HG02981 (cell line): ENCODE data around the gene EIF3F.

Experiments used
- ATAC-seq: cut with Tn5 transposase; IDR thresholded peaks from one replicate; pipeline ENCODE4 v1.9.1; 2021; ENCODE audit warnings: mild to moderate bottlenecking, moderate library complexity; ENCODE audit not compliant: unreplicated experiment

EIF3F gene

DNA sequence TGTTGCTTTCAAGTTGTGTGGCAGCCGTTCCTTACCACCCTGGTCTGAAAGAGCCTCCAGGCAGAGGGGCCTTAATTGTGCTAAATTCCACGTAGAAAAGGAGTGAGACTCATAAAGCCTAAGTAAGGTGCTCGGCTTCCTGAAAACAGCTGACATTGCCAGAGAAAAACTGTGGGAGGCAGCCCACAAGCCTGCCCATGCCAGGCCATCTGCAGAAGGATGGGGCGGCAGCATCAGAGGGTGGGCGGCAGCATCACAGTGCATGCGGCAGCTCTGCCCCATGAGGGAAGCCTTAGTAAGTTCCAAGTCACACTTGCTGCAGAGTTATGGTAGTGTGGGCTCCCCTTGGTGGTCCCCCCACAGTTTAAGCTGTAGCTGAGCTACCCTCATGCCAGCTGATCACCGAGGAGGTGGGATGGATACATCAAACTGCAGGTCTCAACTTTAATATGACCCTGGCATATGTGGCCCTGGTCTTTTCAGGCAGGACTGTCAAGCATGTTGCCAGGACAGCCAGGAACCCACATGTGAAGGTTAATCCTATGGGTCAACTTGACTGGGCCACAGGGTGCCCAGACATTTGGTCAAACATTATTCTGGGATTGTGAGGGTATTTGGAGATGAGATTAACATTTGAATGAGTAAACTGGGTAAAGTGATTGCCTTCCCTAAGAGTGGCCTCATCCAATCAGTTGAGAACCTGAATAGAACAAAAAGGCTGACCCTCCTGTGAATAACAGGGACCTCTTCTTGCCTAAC is 3.1 kb upstream of the EIF3F start:
- ATAC-seq = no peak

DNA sequence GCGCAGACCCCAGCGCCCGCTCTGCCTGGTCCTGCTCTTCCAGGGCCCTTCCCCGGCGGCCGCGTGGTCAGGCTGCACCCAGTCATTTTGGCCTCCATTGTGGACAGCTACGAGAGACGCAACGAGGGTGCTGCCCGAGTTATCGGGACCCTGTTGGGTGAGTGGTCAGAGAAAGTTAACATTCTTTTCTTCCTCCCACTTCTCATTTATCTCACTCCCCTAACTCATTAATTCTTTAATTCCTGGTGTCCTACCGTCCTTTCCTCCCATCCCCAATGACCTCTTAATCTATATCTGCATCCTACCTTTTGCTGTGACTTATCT is 385 bp downstream of the EIF3F start:
- peak; percentile 0 for ATAC-seq

DNA sequence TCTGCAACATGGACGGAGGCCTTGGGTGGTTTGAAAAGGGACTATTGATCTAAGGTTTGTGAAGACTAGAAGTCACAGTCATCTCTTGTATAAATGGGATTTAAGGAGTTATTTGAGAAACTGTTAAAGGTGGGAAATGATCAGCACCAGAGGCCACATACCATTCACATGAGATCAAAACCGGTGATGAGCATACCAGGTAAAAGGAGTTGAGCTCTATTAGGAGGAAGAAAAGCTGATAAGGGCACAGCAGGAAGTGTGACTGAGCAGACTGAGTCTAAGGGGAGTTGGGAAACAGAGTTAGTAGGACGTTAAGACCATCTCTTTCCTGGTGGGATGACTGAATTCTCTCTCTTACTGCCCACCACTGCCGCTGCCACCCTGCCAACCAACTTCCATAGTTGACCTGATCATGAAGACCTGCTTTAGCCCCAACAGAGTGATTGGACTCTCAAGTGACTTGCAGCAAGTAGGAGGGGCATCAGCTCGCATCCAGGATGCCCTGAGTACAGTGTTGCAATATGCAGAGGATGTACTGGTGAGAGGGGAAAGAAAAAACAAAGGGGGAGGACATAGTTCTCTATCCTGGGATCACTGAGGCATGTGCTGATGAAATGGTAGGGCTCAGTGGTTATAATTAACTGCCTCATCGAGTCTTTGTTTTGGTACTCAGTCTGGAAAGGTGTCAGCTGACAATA is 7.6 kb downstream of the EIF3F start:
- ATAC-seq = no peak

DNA sequence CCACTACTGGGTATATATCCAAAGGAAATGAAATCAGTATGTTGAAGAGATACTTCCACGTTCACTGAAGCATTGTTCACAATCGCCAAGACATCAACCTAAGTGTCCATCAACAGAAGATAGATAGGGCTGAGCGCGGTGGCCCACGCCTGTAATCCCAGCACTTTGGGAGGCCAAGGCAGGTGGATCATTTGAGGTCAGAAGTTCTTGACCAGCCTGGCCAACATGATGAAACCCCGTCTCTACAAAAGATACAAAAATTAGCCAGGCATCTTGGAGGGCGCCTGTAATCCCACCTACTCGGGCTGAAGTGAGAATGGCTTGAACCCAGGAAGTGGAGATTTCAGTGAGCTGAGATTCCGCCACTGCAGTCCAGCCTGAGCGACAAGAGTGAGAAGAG is 12.7 kb downstream of the EIF3F start:
- ATAC-seq = no peak

DNA sequence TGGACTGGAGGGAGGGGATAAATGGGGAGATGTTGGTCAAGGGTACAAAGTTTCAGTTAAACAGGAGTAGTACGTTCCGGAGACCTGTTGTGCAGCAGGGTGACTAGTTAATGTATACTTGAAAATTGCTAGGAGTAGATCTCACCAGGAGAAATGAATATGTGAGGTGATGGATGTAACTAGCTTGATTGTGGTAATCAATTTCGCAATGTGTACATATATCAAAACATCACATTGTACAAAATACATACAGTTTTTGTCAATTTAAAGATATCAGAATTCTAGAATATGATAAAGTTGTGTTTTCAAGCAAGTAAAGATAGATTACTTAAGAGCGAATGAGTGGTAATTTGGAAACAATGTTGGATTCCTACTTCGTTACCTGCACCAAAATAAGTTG is 13.3 kb downstream of the EIF3F start:
- no peak for ATAC-seq

DNA sequence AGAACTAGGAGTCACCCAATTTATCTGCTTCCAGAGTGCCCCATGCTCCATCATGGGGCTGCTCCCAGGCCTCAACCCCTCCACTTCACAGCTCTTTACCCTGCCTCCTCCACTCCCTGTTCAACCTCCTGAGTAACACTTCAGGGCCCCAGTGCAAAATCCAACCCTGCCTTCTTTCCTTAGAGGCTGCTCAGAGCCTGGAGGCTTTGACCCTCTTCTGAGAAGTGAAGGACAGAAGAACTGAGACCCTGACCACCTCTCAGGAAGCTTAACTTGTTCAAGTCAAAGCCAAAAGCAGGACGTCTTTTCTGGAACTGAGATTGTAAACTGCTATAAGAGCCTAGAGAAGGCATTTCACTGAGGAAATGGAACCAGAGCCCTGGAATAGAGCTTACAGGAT is 15.5 kb downstream of the EIF3F start:
- ATAC-seq = no peak

DNA sequence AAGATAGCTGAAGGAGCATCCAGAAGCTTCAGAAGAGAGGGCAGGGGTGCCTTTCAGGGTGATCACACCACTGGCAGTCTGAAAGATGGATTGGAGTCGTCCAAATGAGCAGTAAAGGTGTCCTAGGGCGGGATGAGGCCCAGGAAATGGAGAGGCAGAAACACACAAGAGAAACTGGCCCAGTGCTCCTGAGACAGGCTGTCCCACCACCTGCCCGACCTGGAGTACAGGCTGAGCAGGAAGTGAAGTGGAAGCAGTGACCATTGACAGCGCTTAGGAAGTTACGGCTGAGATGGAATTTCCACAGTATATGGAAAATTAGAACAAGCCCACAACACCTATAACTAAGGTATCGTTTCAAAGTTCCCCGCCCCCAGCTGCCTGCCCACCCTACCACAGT is 16.1 kb downstream of the EIF3F start:
- ATAC-seq = no peak

DNA sequence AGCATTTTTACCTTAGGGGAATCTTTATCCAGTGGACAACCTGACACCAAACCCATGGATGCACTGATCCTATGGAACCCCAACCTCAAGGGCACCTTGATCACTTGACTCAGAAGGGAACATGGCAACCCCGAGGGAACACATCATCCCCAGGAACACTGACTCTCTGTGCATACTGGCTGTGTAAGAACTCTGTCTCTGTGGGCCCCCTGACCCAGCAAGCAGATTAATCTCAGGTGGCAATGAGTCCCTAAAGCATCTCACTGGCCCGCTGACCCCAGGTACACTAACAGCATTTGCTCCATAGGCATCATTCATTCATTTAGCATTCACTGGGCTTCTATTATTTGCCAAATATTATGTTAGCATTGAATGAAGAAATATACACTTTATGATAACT is 16.9 kb downstream of the EIF3F start:
- no peak for ATAC-seq

DNA sequence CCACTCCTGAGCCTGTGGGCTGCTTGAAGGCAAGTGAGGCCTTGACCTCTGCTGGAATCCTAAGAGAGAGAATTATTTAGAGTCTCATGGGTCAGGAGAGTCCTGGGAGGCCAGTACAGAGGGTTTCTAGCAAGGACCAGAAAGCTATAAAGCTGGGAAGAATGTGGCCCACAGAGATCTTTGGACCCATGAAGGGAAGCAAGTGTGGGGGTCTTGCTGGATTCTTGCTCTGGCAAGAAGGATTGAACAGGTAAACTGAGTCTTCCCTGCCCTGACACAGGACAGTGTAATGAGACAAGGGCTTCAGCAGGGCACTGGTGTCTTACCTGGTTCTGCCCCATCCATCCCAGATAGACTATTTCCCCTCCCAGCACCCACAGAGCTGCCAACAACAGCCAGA is 18.4 kb downstream of the EIF3F start:
- no peak for ATAC-seq

DNA sequence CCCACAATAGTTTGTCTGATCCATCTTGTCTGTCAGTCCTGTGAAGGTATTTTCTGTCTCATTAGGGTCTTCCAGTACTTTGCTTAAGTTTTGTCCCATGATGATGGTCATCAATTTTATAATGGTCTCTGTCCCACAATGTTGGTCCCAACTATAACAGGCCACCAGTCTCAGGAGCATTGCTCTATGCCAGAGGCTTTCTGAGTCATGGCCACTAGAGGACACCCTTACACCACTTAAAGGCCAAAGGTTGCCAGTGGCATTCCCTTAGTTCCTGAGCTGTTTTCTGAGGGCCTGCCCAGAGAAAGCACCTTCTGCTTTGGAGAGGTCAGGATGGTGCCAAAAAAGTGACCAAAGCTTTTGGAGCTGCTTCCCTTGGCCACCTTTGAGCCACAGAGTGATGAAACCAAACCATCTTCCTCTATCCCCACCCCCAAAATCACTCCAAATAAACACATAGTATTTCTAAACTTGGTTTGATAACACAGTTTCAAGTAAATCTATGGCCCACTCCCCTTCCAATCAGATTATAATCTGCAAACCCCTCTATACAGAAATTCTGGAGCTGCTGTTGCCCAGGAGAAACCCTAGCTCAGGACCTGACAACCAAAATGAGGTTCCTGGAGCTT is 19.3 kb downstream of the EIF3F start:
- ATAC-seq = peak; percentile 64

DNA sequence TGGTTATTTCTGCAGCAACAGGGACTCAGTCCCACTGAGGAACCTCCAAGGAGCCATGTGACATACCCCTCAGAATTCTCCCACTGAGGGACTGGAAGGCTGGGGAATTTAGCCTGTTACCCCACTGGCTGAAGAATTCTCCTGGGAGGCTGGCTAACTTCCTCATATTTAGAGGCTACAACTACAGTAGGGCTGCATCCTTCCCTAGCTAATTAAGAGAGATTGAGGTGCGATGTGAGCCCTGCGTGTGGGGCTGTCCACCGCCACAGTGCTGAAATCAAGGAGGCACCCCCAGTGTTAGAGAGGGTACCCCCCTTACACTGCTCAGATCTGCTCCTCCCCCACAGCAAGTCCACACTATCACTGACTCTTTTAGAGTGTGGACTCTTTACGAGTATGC is 21.1 kb downstream of the EIF3F start:
- ATAC-seq = no peak

DNA sequence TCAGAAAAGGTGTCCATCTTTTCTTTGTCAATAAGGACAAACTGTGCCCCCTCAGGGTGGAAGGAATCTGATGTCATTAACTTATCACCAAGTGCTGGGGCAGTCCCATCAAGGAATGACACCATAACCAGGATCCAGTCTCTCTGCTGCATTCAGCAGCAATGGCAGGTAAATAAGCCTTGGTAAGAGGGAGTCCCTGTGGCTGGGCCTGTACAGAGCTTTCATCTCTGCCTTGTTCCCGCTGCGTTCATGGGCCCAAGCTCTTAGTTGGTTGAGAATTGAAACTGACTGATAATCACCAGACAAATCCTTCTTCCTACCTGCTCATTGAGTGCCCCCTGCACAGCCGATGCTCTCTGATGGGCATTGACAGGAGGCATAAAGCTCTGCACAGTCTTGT is 22.7 kb downstream of the EIF3F start:
- ATAC-seq = no peak

DNA sequence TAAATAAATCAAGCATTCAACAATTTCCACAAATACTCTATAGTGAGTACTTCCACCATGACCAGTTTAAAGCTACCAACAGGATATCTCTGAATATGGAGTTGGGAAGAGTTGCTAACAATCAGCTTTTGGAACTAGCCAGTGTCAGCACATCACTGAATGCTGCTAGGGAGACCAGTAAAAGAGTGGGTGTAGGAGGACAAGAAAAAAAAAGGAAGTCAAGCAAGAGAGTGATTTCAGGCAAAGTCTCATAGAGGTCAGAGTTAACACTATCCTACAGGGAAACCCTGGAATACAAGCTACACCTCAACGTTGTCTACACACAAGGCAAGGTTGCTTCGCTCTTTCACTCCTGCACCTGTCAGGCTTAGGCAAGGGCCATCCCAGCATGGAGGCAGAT is 24.2 kb downstream of the EIF3F start:
- ATAC-seq = no peak

DNA sequence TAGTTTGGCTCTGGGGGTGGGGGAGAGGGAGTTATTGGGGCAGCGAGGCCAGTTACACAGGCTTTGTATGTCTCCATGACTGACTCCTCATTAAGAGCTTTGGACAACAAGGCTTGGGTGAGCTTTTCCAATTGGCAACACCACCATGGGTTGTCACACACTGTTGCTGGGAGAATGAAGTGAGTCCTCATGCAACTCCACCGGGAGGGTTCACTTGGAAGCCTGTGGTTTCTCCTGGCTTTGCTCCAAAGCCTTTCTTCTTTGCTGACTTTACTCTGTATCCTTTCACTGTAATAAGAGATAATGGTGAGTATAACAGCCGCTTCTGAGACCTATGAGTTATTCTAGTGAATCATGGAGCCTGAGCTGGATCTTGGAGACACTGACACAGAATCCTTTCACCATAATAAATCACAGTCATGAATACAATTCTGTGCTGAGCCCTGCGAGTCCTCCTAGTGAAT is 24.9 kb downstream of the EIF3F start:
- ATAC-seq = no peak

DNA sequence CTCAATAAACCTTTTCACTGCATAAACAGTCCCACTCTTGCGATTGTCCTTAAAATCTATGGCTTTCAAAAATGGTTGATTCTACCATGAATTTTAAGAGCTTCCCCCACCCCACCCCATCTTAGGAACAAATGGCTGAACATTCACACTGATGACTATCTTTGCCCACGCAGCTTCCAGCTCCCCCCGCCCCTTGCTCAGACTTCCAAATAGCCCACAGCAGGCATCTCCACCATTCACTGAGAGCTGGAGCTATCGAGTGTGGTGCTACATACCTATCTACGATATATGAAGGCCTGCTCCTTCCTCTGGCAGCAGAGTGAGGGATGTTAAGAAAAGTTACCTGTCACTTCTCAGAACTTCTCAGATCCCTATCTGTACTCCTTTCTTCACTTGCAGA is 26.7 kb downstream of the EIF3F start:
- no peak for ATAC-seq

DNA sequence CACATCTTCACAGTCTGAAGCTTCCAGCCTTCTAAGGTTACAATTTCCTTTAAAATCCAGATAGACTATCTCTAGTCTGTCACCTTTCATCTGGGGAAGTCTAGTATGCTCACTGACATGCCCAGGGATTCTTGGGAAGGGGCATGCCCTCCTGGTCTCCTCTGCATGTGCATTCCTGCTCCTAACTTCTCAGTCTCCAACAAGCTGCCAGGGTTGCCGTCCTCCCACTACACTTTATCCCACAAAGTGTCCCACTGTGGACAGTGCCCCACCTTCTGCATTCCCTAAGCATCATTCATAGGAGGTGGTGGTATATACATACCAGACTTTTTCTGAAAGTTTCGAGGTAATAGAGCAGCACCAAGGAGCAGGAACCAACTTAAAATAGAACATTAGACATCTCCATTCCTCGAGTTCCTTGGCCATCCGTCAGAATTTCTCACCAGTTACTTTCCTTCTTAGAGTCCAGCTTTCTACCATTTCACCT is 28.7 kb downstream of the EIF3F start:
- no peak for ATAC-seq

DNA sequence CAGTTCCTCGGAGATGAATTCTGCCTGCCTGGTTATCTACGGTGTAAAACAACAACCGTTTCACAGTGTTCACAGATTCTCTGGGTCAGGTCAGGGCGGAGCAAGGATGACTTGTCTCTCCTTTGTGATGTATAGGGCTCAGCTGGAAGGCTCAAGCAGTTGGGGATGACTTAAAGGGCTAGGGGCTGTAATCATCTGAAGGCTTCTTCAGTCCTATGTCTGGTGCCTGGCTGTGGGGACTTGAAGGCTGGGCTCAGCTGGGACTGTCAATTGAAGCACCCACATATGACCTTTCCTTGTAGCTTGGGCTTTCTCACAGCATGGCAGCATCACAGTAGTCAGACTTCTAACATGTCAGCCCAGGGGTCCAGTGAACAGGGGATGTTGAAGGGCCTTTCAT is 29.3 kb downstream of the EIF3F start:
- ATAC-seq = no peak

DNA sequence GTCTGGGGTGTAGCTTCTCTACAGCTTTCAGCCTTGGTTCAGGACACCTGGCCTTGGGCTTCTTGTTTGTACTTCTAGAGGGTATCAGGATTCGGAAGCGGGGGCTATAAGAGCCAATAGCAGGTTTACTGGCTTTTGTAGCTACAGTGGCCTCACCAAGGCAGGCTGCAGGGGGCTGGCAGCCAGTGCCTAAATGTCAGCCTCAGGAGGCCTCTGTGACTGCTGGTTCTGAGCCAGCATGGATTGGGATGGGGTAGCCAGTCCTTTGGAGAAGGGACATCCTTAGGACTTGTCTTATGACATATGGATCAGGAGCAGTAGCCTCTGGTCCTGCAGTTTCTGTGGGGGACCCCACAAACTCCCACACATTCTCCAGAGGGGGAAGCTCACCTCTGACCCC is 29.9 kb downstream of the EIF3F start:
- no peak for ATAC-seq

DNA sequence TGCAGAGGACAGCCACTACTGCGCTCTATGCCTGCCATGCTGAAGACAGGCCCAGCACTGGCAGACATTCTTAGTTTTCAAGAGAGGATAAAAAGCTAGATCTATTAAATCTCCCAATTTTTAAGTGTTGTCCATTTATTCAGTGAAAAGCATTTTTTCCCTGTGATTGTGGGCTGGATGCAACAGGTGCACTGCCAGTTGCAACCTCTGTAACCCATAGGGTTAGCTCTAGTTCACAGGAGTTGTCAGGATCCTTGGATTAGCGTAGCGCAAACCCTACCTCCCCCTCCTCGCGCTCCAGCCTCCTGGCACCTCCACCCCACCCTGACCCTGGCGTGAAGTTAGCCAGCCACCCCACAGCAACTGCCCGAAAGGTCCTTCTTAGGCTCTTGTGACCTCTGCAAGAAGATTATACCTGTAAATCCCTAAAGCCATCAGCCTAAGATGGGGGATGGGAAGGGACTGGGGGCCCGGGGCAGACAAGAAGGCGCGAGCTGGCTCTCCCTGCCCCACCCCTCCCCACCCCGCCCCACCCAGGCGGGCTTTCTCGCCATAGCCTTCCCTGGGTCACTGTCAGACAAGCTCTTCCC is 30.9 kb downstream of the EIF3F start:
- no peak for ATAC-seq

DNA sequence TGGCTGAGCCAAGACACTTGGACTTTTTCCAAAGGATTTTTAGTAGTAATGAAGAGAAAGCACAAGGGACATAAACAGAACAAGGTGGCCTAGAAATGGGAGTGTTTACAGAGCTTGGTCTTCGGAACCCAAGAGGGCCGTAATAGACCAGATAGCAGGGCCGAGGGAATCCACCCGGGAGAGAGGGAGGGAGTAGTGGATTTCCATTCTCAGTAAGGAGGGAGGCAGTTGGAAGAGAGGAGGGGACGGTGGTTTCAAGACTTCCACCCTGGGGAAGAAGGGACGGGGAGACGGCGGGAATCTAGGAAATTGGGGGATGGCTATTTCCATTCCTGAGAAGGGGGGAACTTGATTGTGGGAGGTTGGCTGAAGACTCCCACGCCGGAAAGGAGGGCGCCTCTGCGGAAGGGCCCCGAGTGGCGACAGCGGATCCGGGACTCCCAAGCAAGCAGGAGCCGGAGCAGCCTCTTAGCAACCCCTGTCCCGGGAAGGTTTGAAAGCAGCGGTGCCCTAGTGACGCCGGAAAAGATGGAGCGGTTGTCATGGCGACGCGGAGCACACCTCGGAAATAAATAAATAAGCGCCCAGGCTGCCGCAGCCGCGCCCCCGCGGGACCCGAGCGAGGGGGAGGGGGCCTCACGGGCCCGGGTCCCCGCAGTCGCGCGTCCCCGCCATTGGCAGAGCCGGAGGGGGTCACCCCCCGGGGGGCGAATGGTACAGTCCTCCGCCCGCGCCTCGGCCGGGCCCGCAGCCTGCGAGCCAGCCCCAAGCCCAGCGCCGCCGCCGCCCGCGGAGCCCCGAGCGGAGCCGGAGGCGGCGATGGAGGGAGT is 31.6 kb downstream of the EIF3F start:
- ATAC-seq = peak; percentile 43
